GM04504 (cell line): ENCODE results near the gene ATAD2B.
A peak's percentile ranks its signal among the peaks of the same experiment; 100 is the strongest.
"Not testable (repeated sequence)": the region's sequence is repeated elsewhere in the genome, so short reads cannot be mapped to it uniquely, and the experiment has no call there.

Experiments used
- DNase-seq: peaks from one replicate; pipeline ENCODE4 v3.0.0-alpha.2; 2012; ENCODE audit warnings: low read depth

Gene ATAD2B

GRCh38 chr2:23789012-23789411, 137.9 kb downstream of the ATAD2B start:
- DNase-seq, result no peak

- DNase-seq, result no peak
Observed at GRCh38 chr2:23788100-23788499, 138.8 kb downstream of the ATAD2B start.

GRCh38 chr2:23784971-23785370, 142.0 kb downstream of the ATAD2B start:
- DNase-seq, result no peak

GRCh38 chr2:23782646-23783045, 144.3 kb downstream of the ATAD2B start:
- DNase-seq, result no peak

GRCh38 chr2:23782126-23782525, 144.8 kb downstream of the ATAD2B start:
- no peak for DNase-seq

GRCh38 chr2:23780465-23780864, 146.5 kb downstream of the ATAD2B start:
- not testable (repeated sequence) for DNase-seq

- DNase-seq, result no peak
Observed at GRCh38 chr2:23777826-23778225, 149.1 kb downstream of the ATAD2B start.

GRCh38 chr2:23776021-23776420, 150.9 kb downstream of the ATAD2B start:
- no peak for DNase-seq

GRCh38 chr2:23772684-23773083, 154.2 kb downstream of the ATAD2B start:
- DNase-seq, result no peak

- no peak for DNase-seq
Observed at GRCh38 chr2:23772056-23772455, 154.9 kb downstream of the ATAD2B start.

- no peak for DNase-seq
Observed at GRCh38 chr2:23769364-23769763, 157.6 kb downstream of the ATAD2B start.

- DNase-seq, result no peak
Observed at GRCh38 chr2:23767876-23768621, 158.9 kb downstream of the ATAD2B start.

- DNase-seq, result no peak
Observed at GRCh38 chr2:23762141-23762540, 164.8 kb downstream of the ATAD2B start.

GRCh38 chr2:23761638-23762037, 165.3 kb downstream of the ATAD2B start:
- DNase-seq, result no peak

- DNase-seq, result peak; percentile 16
Observed at GRCh38 chr2:23760736-23761135, 166.2 kb downstream of the ATAD2B start.

- peak; percentile 29 for DNase-seq
Observed at GRCh38 chr2:23757686-23758433, 169.1 kb downstream of the ATAD2B start.

GRCh38 chr2:23756593-23757292, 170.2 kb downstream of the ATAD2B start:
- no peak for DNase-seq

- no peak for DNase-seq
Observed at GRCh38 chr2:23754970-23755369, 172.0 kb downstream of the ATAD2B start.

- DNase-seq, result no peak
Observed at GRCh38 chr2:23753291-23754010, 173.5 kb downstream of the ATAD2B start.

- DNase-seq, result no peak
Observed at GRCh38 chr2:23751747-23752265, 175.1 kb downstream of the ATAD2B start.

GRCh38 chr2:23746141-23746863, 180.6 kb downstream of the ATAD2B start:
- no peak for DNase-seq
